Naive thymus-derived CD4-positive, alpha-beta T cell (primary cell): Measurements from ENCODE around the gene UBA5. TPM values are rescaled to one million over a fixed set of nuclear protein-coding genes. Genes with fewer than 3 reads are reported as not detected.

Experiments used
- ATAC-seq: fragments of 150-1000 bp; cut with Tn5 transposase; 2 replicates; pipeline ENCODE4 v1.10.0; 2021; ENCODE audit warnings: mild to moderate bottlenecking, moderate library complexity
- CTCF ChIA-PET: fragments of 350-600 bp; sonication (Branson Sonifier 250); formaldehyde crosslinking; loops from one replicate; lab custom pipeline; 2021; ENCODE audit warnings: antibody characterized with exemption; lab: Charles Lee
- POLR2A ChIA-PET: fragments of 350-600 bp; sonication (Branson Sonifier 250); formaldehyde crosslinking; loops from one replicate; lab custom pipeline; 2021; ENCODE audit warnings: antibody characterized with exemption, inconsistent platforms; lab: Charles Lee
- DNase-seq, 9 donors: peaks; one replicate each; pipeline versions ENCODE4 v3.0.0 to v3.0.0-alpha.2; 2020 to 2022; ENCODE audit warnings: mixed read lengths in 1 of 9
- H3K27ac ChIP-seq: one replicate; pipeline ENCODE4 v1.7.0; 2013; ENCODE audit warnings: mild to moderate bottlenecking, low read depth, low read length, moderate library complexity
- H3K27me3 ChIP-seq, 2 donors: one replicate each; pipeline ENCODE4 v1.7.0; 2013; ENCODE audit warnings: low read length in 2 of 2, mild to moderate bottlenecking in 2 of 2, moderate library complexity in 2 of 2; ENCODE audit not compliant: control insufficient read depth in 2 of 2, insufficient read depth in 2 of 2
- H3K36me3 ChIP-seq, 3 experiments: 1 replicate in 2 of 3; 2 replicates in 1 of 3; pipeline ENCODE4 v1.7.0; 2013; ENCODE audit warnings: low read length in 3 of 3, mild to moderate bottlenecking in 3 of 3, moderate library complexity in 1 of 3; ENCODE audit not compliant: insufficient read depth in 3 of 3, control insufficient read depth in 2 of 3
- H3K4me1 ChIP-seq, 2 donors: one replicate each; pipeline ENCODE4 v1.7.0; 2013; ENCODE audit warnings: low read length in 2 of 2, mild to moderate bottlenecking in 2 of 2, moderate library complexity in 1 of 2; ENCODE audit not compliant: control insufficient read depth in 2 of 2, insufficient read depth in 2 of 2
- H3K4me3 ChIP-seq: 2 replicates; pipeline ENCODE4 v1.7.0; 2013; ENCODE audit warnings: mild to moderate bottlenecking, low read length
- H3K9me3 ChIP-seq, 3 experiments: 1 replicate in 2 of 3; 2 replicates in 1 of 3; pipeline ENCODE4 v1.7.0; 2013; ENCODE audit warnings: low read length in 3 of 3; ENCODE audit not compliant: control insufficient read depth in 2 of 3
- H3K27ac Mint-ChIP-seq, 9 donors: one replicate each; pipeline ENCODE4 v1.8.0; 2020 to 2022; ENCODE audit warnings: mixed read lengths in 9 of 9, mild to moderate bottlenecking in 8 of 9, moderate library complexity in 5 of 9, inconsistent platforms in 2 of 9
- H3K27me3 Mint-ChIP-seq, 5 donors: one replicate each; pipeline ENCODE4 v1.8.0; 2021 to 2022; ENCODE audit warnings: mixed read lengths in 5 of 5, mild to moderate bottlenecking in 1 of 5
- H3K36me3 Mint-ChIP-seq, 5 donors: one replicate each; pipeline ENCODE4 v1.8.0; 2020 to 2022; ENCODE audit warnings: mixed read lengths in 5 of 5, mild to moderate bottlenecking in 3 of 5, inconsistent platforms in 1 of 5
- H3K4me1 Mint-ChIP-seq, 7 donors: one replicate each; pipeline ENCODE4 v1.8.0; 2020 to 2022; ENCODE audit warnings: mixed read lengths in 7 of 7, mild to moderate bottlenecking in 3 of 7, inconsistent platforms in 1 of 7
- H3K4me3 Mint-ChIP-seq, 10 donors: one replicate each; pipeline ENCODE4 v1.8.0; 2020 to 2022; ENCODE audit warnings: mild to moderate bottlenecking in 10 of 10, mixed read lengths in 10 of 10, moderate library complexity in 6 of 10, inconsistent platforms in 2 of 10
- H3K9me3 Mint-ChIP-seq, 11 donors: one replicate each; pipeline ENCODE4 v1.8.0; 2020 to 2022; ENCODE audit warnings: mixed read lengths in 11 of 11, mild to moderate bottlenecking in 4 of 11, inconsistent platforms in 1 of 11, moderate library complexity in 1 of 11
- intact Hi-C, 2 donors: fragments of 100-400 bp; cut with micrococcal nuclease; formaldehyde crosslinking; loops; one replicate each; pipeline ENCODE4 v1.15.1; 2023
- polyA plus RNA-seq, 2 donors: library from polyadenylated mRNA; unstranded; fragments of 300-500 nt; fragmentation: Illumina TruSeq; gene quantifications; one replicate each; pipeline ENCODE4 v1.2.3, GENCODE V29; 2021
- total RNA-seq, 6 experiments: library from RNA in 5 of 6; stranded (reverse) in 5 of 6; gene quantifications; 1 replicate in 5 of 6; 2 replicates in 1 of 6; pipeline ENCODE4 v1.2.3 and lab custom pipeline; 2021 to 2026

UBA5 gene
- total and polyA plus RNA-seq, 7 experiments from 2014 or later, result 26.8 to 43.1 (median 36.6) TPM

DNA sequence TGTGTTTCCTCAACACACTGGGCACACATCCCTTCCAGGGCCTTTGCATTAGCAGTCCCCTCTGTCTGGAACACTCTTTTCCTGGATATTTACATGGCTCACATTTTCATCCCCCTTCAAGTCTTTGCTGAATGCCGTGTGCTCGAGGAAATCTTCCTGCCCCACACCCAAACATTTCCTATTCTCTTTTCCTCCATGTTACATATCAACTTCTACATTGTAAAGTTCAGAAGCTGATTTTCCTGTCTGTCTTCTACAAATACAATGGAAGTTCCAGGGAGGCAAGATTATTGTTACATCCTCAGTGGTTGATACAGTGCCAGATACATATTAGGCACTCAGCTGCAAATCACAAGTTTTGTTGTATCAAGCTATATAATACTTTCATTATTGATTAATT lies 4.7 kb upstream of the UBA5 start:
- peaks cover 0 to 11% (median 0%) of the 10 kb centered on the region in 3 experiments for H3K36me3 ChIP-seq
- H3K27ac Mint-ChIP-seq, result no peak overlapping the region
- no peaks in the 10 kb centered on the region for H3K9me3 ChIP-seq
- H3K27me3 Mint-ChIP-seq, result no peaks in the 10 kb centered on the region
- H3K4me1 Mint-ChIP-seq, result peaks cover 20 to 40% (median 32%) of the 10 kb centered on the region in 7 donors
- H3K4me1 ChIP-seq, result peaks cover 4 to 12% of the 10 kb centered on the region in 2 donors
- ATAC-seq, result no peak
- POLR2A ChIA-PET, result no interaction called here
- H3K36me3 Mint-ChIP-seq, result peaks cover 0 to 4% (median 0%) of the 10 kb centered on the region in 5 donors
- no peak overlapping the region for H3K27ac ChIP-seq
- no peak overlapping the region for H3K4me3 Mint-ChIP-seq
- H3K27me3 ChIP-seq, result no peaks in the 10 kb centered on the region
- CTCF ChIA-PET, result interaction anchor here (0.9 kb wide), 1 partner anchor 120 kb away, joined by 3 read pairs; no protein-coding TSS in a partner anchor
- no peak overlapping the region for H3K4me3 ChIP-seq
- DNase-seq, result no peak
- H3K9me3 Mint-ChIP-seq, result no peaks in the 10 kb centered on the region
- intact Hi-C loops, result loop anchor here (5.0 kb wide), 2 partner anchors 1152 to 1628 kb away; partner anchors contain the start of genes ASTE1 (in 1 of the 2), NEK11 (in 1 of the 2) and SRPRB (in 1 of the 2)

DNA sequence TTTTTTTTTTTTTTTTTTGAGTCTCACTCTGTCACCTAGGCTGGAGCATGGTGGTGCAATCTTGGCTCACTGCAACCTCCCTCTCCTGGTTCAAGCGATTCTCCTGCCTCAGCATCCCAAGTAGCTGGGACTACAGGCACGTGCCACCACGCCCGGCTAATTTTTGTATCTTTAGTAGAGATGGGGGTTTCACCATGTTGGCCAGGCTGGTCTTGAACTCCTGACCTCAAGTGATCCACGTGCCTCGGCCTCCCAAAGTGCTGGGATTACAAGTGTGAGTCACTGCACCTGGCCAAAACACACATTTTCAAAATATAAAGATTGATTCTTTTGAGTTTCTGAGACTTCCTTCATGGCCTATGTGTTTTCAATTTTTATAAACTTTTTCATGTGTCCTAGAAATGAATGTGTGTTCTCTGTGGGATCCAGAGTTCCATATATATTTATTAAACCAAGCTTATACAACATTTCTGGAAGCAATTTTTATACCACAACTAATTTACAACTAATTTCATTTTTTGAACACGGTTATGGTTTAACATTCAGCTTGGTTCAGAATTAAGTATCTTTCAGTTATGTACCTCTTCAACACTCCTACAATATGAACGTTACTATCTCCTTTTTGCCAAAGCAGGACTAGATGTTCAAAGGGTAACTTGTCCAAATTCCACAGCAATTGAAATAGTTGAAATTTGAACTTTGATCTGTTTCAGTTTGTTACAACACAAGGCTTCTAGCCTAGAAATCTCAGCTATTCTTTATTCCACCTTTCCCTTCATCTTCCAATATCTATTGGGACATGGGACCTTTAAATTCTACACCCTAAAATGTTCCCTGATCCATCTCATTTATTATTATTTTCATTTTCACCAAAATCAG lies 2.0 kb upstream of the UBA5 start:
- H3K4me3 Mint-ChIP-seq, result peak overlapping the region; percentile 71 to 98 (median 96)
- ChIA-PET CTCF (no interaction called here), POLR2A (interaction anchor here (0.6 kb wide), 1 partner anchor 811 kb away, joined by 3 read pairs; no protein-coding TSS in a partner anchor)
- Histone ChIP-seq H3K4me1 (peaks cover 11 to 19% of the 10 kb centered on the region in 2 donors), H3K27me3 (no peaks in the 10 kb centered on the region), H3K27ac (no peak overlapping the region), H3K4me3 (no peak overlapping the region), H3K9me3 (no peaks in the 10 kb centered on the region), H3K36me3 (peaks cover 0 to 14% (median 0%) of the 10 kb centered on the region in 3 experiments)
- DNase-seq, result no peak
- no peaks in the 10 kb centered on the region for H3K27me3 Mint-ChIP-seq
- H3K9me3 Mint-ChIP-seq, result no peaks in the 10 kb centered on the region
- H3K27ac Mint-ChIP-seq, result peak overlapping the region in 3 of 9 donors; percentile 96
- intact Hi-C loops, result loop anchor here (2.0 to 5.0 kb wide), 3 partner anchors 1147 to 1631 kb away; partner anchors contain the start of genes SRPRB (in 2 of the 2), ASTE1 (in 1 of the 2) and NEK11 (in 1 of the 2)
- no peak for ATAC-seq
- peaks cover 0 to 4% (median 0%) of the 10 kb centered on the region in 5 donors for H3K36me3 Mint-ChIP-seq
- H3K4me1 Mint-ChIP-seq, result peaks cover 36 to 65% (median 54%) of the 10 kb centered on the region in 7 donors

DNA sequence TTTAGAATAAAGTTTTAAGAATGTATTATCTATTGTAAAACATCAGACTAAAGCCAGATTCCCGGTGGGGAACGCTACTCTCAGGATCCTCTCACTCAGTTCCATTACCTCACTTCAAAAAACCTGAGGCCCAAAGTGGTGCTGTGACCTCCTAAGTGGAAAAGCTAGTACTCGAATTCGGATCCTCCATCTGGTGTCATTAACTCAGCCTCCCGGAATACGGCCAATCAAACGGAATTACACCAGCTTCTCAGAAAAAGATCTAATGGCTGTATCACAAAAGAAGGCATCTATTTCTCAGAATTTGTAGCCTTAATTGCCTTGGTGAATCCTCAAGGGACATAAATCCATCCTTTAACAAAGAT lies 1.1 kb upstream of the UBA5 start:
- H3K27ac ChIP-seq, result peak overlapping the region; percentile 92
- H3K4me3 ChIP-seq, result peak overlapping the region; percentile 99
- H3K4me1 ChIP-seq, result peaks cover 9 to 19% of the 10 kb centered on the region in 2 donors
- no peak for ATAC-seq
- intact Hi-C loops, result loop anchor here (1.0 to 5.0 kb wide), 4 partner anchors 764 to 1632 kb away; partner anchors contain the start of genes SRPRB (in 2 of the 2), ASTE1 (in 1 of the 2) and NEK11 (in 1 of the 2)
- POLR2A ChIA-PET, result interaction anchor here (0.6 kb wide), 1 partner anchor 810 kb away, joined by 3 read pairs; no protein-coding TSS in a partner anchor
- H3K27me3 Mint-ChIP-seq, result no peaks in the 10 kb centered on the region
- CTCF ChIA-PET, result no interaction called here
- no peaks in the 10 kb centered on the region for H3K27me3 ChIP-seq
- peaks cover 0 to 14% (median 0%) of the 10 kb centered on the region in 3 experiments for H3K36me3 ChIP-seq
- DNase-seq, result peak in 1 of 9 donors; percentile 4
- H3K27ac Mint-ChIP-seq, result peak overlapping the region; percentile 95 to 98 (median 96)
- H3K4me3 Mint-ChIP-seq, result peak overlapping the region; percentile 84 to 98 (median 97)
- no peaks in the 10 kb centered on the region for H3K9me3 ChIP-seq
- no peaks in the 10 kb centered on the region for H3K9me3 Mint-ChIP-seq
- peaks cover 38 to 74% (median 62%) of the 10 kb centered on the region in 7 donors for H3K4me1 Mint-ChIP-seq
- peaks cover 0 to 4% (median 0%) of the 10 kb centered on the region in 5 donors for H3K36me3 Mint-ChIP-seq

DNA sequence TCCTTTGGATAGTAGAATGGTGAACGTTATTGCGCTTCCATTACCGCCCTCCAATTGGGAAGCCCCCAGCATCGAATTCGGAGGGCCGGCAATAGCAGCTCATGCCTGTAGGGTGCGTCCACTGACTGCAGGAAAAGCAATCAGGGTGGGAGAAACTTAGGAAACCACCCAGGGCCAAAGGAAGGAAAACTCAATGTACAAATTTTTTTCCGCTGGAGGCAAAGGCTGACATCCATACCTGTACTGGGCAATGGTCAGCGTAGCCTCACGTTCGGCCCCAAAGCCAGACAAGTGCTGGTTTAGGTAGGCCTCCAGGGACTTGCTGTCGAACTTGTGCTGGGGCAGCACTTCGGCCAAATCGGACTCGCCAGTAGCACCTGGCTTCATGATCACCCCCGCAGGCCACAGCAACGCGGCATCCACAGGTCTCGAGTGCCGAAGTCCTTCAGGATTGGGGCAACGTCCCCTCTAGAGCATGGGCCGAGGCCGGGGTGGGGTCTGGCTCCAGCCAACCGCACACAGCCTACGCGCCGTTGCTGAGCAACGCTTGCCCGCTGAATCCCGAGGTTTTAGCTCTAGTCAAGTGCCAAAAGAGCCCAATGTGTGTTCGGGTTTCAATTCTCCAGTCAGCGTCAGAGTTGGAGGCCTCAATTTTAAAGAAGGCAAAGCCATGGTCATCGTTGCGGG lies 621 bp upstream of the UBA5 start, which contains the start of gene ACAD11:
TSS of gene ACAD11 (minus strand) at position 445 of the 687 bp plus-strand sequence. CDS start at position 387, 58 bp downstream.
- peaks cover 0 to 4% (median under 1%) of the 10 kb centered on the region in 5 donors for H3K36me3 Mint-ChIP-seq
- Histone ChIP-seq H3K4me1 (peaks cover 9 to 19% of the 10 kb centered on the region in 2 donors), H3K4me3 (peak within 1 kb of the TSS; percentile 99), H3K27me3 (no peaks in the 10 kb centered on the region), H3K27ac (peak within 1 kb of the TSS; percentile 92), H3K36me3 (peaks cover 0 to 14% (median 0%) of the 10 kb centered on the region in 3 experiments), H3K9me3 (no peaks in the 10 kb centered on the region)
- H3K4me1 Mint-ChIP-seq, result peaks cover 42 to 78% (median 67%) of the 10 kb centered on the region in 7 donors
- H3K27me3 Mint-ChIP-seq, result no peaks in the 10 kb centered on the region
- peak within 1 kb of the TSS; percentile 84 to 98 (median 97) for H3K4me3 Mint-ChIP-seq
- peak in 7 of 9 donors; percentile 2 to 55 (median 18) for DNase-seq
- intact Hi-C loops, result loop anchor here (1.0 to 10.0 kb wide), 13 partner anchors 63 to 1826 kb away; partner anchors contain the start of genes DNAJC13 (in 2 of the 2), NPHP3 (in 2 of the 2), SRPRB (in 2 of the 2) and ANAPC13 (in 1 of the 2)
- ChIA-PET CTCF (no interaction called here), POLR2A (interaction anchor here (2.3 kb wide), 1 partner anchor 10 kb away, joined by 9 read pairs; no protein-coding TSS in a partner anchor)
- H3K27ac Mint-ChIP-seq, result peak within 1 kb of the TSS; percentile 95 to 98 (median 96)
- no peaks in the 10 kb centered on the region for H3K9me3 Mint-ChIP-seq
- peak; percentile 54 for ATAC-seq

DNA sequence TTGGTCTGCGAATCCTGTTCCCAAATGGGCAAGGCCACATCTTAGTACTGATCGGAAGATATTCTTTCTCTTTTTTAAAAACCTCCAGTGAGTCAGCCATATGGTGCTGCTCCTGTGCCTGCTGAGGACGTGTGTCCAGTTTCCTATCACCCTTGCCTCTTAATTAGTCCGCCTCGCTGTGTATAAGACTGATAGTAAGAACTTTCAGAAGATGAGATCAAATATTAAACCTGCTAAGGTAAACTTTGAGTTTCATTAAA lies 612 bp downstream of the UBA5 start:
- H3K27me3 ChIP-seq, result no peaks in the 10 kb centered on the region
- no peak for DNase-seq
- intact Hi-C loops, result loop anchor here (1.0 to 10.0 kb wide), 9 partner anchors 62 to 1825 kb away; partner anchors contain the start of genes DNAJC13 (in 2 of the 2), NPHP3 (in 2 of the 2), ANAPC13 (in 1 of the 2) and ATP2C1 (in 1 of the 2)

More for the DNA sequence above, 612 bp downstream of the UBA5 start:
- H3K9me3 Mint-ChIP-seq, result no peaks in the 10 kb centered on the region
- peaks cover 0 to 8% (median 3%) of the 10 kb centered on the region in 5 donors for H3K36me3 Mint-ChIP-seq
- peak overlapping the region; percentile 95 to 98 (median 96) for H3K27ac Mint-ChIP-seq
- peak overlapping the region; percentile 84 to 98 (median 97) for H3K4me3 Mint-ChIP-seq
- Histone ChIP-seq H3K4me3 (peak overlapping the region; percentile 99), H3K9me3 (no peaks in the 10 kb centered on the region), H3K27ac (peak overlapping the region; percentile 92), H3K4me1 (peaks cover 9 to 19% of the 10 kb centered on the region in 2 donors), H3K36me3 (peaks cover 0 to 14% (median 0%) of the 10 kb centered on the region in 3 experiments)
- no peaks in the 10 kb centered on the region for H3K27me3 Mint-ChIP-seq
- ChIA-PET POLR2A (interaction anchor here (0.5 to 2.3 kb wide), 6 partner anchors 9 to 912 kb away, joined by 3 to 9 read pairs (median 4); partner anchors contain the start of gene CDV3), CTCF (interaction anchor here (0.5 to 2.2 kb wide), 4 partner anchors 12 to 128 kb away, joined by 3 to 6 read pairs (median 3); no protein-coding TSS in a partner anchor)
- peaks cover 43 to 80% (median 69%) of the 10 kb centered on the region in 7 donors for H3K4me1 Mint-ChIP-seq
- ATAC-seq, result no peak
